Measurements from ENCODE around the gene SRGAP3. TPM values are rescaled to one million over a fixed set of nuclear protein-coding genes. Genes with fewer than 3 reads are reported as not detected.
A peak's percentile ranks its signal among the peaks of the same experiment; 100 is the strongest.
"Not testable (repeated sequence)": the region's sequence is repeated elsewhere in the genome, so short reads cannot be mapped to it uniquely, and the experiment has no call there.

The SRGAP3 gene
- total RNA-seq, 1 experiment from 2014 or later = not detected

GRCh38 chr3:9098716-9099675, 150.4 kb downstream of the SRGAP3 start:
- DNase-seq = no peak
- no peak overlapping the region for H3K4me3 ChIP-seq
- no peaks in the 10 kb centered on the region for H3K9me3 ChIP-seq (replicated peaks)
- no peaks in the 10 kb centered on the region for H3K4me1 ChIP-seq
- no peaks in the 10 kb centered on the region for H3K36me3 ChIP-seq
- peaks cover 11% of the 10 kb centered on the region for H3K27me3 ChIP-seq
- H3K27ac ChIP-seq = no peak overlapping the region

- no peaks in the 10 kb centered on the region for H3K4me1 ChIP-seq
- no peaks in the 10 kb centered on the region for H3K9me3 ChIP-seq (replicated peaks)
- no peak overlapping the region for H3K27ac ChIP-seq
- peaks cover 11% of the 10 kb centered on the region for H3K27me3 ChIP-seq
- no peak overlapping the region for H3K4me3 ChIP-seq
- no peak for DNase-seq
- no peaks in the 10 kb centered on the region for H3K36me3 ChIP-seq
Measured at GRCh38 chr3:9097495-9097894, 152.0 kb downstream of the SRGAP3 start.

- DNase-seq = no peak
- no peaks in the 10 kb centered on the region for H3K9me3 ChIP-seq (replicated peaks)
- no peak overlapping the region for H3K4me3 ChIP-seq
- no peak overlapping the region for H3K27ac ChIP-seq
- no peaks in the 10 kb centered on the region for H3K4me1 ChIP-seq
- H3K36me3 ChIP-seq = no peaks in the 10 kb centered on the region
- H3K27me3 ChIP-seq = no peaks in the 10 kb centered on the region; the same call in 1 of the 2 replicates
Measured at GRCh38 chr3:9091486-9092235, 157.8 kb downstream of the SRGAP3 start.

- no peak overlapping the region for H3K4me3 ChIP-seq
- H3K27me3 ChIP-seq = no peaks in the 10 kb centered on the region
- DNase-seq = no peak
- H3K9me3 ChIP-seq (replicated peaks) = no peaks in the 10 kb centered on the region
- H3K4me1 ChIP-seq = no peaks in the 10 kb centered on the region
- H3K27ac ChIP-seq = no peak overlapping the region
- H3K36me3 ChIP-seq = no peaks in the 10 kb centered on the region
Measured at GRCh38 chr3:9088441-9089353, 160.7 kb downstream of the SRGAP3 start.

- H3K9me3 ChIP-seq (replicated peaks) = no peaks in the 10 kb centered on the region
- H3K27me3 ChIP-seq = no peaks in the 10 kb centered on the region
- no peaks in the 10 kb centered on the region for H3K36me3 ChIP-seq
- H3K4me3 ChIP-seq = no peak overlapping the region
- no peaks in the 10 kb centered on the region for H3K4me1 ChIP-seq
- DNase-seq = no peak
- H3K27ac ChIP-seq = no peak overlapping the region
Measured at GRCh38 chr3:9087831-9088413, 161.5 kb downstream of the SRGAP3 start.

GRCh38 chr3:9085428-9085827, 164.0 kb downstream of the SRGAP3 start:
- H3K36me3 ChIP-seq; H3K9me3 ChIP-seq (replicated peaks); H3K4me1 ChIP-seq; H3K27ac ChIP-seq; H3K4me3 ChIP-seq; H3K27me3 ChIP-seq; DNase-seq: not testable (repeated sequence)

GRCh38 chr3:9081184-9081818, 168.1 kb downstream of the SRGAP3 start:
- Histone ChIP-seq H3K4me1 (no peaks in the 10 kb centered on the region), H3K27me3 (no peaks in the 10 kb centered on the region), H3K27ac (no peak overlapping the region), H3K36me3 (no peaks in the 10 kb centered on the region), H3K9me3 (replicated peaks) (no peaks in the 10 kb centered on the region), H3K4me3 (no peak overlapping the region)
- no peak for DNase-seq

- Histone ChIP-seq H3K4me1 (no peaks in the 10 kb centered on the region), H3K27me3 (no peaks in the 10 kb centered on the region), H3K27ac (no peak overlapping the region), H3K36me3 (no peaks in the 10 kb centered on the region), H3K4me3 (no peak overlapping the region), H3K9me3 (replicated peaks) (no peaks in the 10 kb centered on the region)
- no peak for DNase-seq
Measured at GRCh38 chr3:9080163-9080562, 169.3 kb downstream of the SRGAP3 start.

- H3K27ac ChIP-seq = no peak overlapping the region
- no peaks in the 10 kb centered on the region for H3K27me3 ChIP-seq
- DNase-seq = no peak
- H3K4me3 ChIP-seq = no peak overlapping the region
- no peaks in the 10 kb centered on the region for H3K36me3 ChIP-seq
- H3K4me1 ChIP-seq = no peaks in the 10 kb centered on the region
- no peaks in the 10 kb centered on the region for H3K9me3 ChIP-seq (replicated peaks)
Measured at GRCh38 chr3:9079676-9080075, 169.8 kb downstream of the SRGAP3 start.

GRCh38 chr3:9078561-9079240, 170.7 kb downstream of the SRGAP3 start:
- DNase-seq = peak in 1 of 2 experiments; percentile 24
- no peaks in the 10 kb centered on the region for H3K27me3 ChIP-seq
- no peaks in the 10 kb centered on the region for H3K4me1 ChIP-seq
- no peak overlapping the region for H3K27ac ChIP-seq
- no peak overlapping the region for H3K4me3 ChIP-seq
- no peaks in the 10 kb centered on the region for H3K36me3 ChIP-seq
- H3K9me3 ChIP-seq (replicated peaks) = no peaks in the 10 kb centered on the region

- H3K9me3 ChIP-seq (replicated peaks) = no peaks in the 10 kb centered on the region
- no peak overlapping the region for H3K27ac ChIP-seq
- DNase-seq = no peak
- no peak overlapping the region for H3K4me3 ChIP-seq
- H3K4me1 ChIP-seq = no peaks in the 10 kb centered on the region
- H3K27me3 ChIP-seq = no peaks in the 10 kb centered on the region; the same call in 1 of the 2 replicates
- H3K36me3 ChIP-seq = no peaks in the 10 kb centered on the region
Measured at GRCh38 chr3:9077029-9077428, 172.4 kb downstream of the SRGAP3 start.

GRCh38 chr3:9075762-9076161, 173.7 kb downstream of the SRGAP3 start:
- H3K4me3 ChIP-seq = no peak overlapping the region
- H3K27ac ChIP-seq = no peak overlapping the region

GRCh38 chr3:9074079-9074478, 175.4 kb downstream of the SRGAP3 start:
- no peak overlapping the region for H3K4me3 ChIP-seq
- no peak overlapping the region for H3K27ac ChIP-seq
- no peaks in the 10 kb centered on the region; the same call in none of the 2 replicates for H3K27me3 ChIP-seq
- no peak for DNase-seq
- H3K36me3 ChIP-seq = no peaks in the 10 kb centered on the region
- H3K9me3 ChIP-seq (replicated peaks) = no peaks in the 10 kb centered on the region
- H3K4me1 ChIP-seq = no peaks in the 10 kb centered on the region

More at GRCh38 chr3:9075762-9076161, 173.7 kb downstream of the SRGAP3 start:
- Histone ChIP-seq H3K36me3 (no peaks in the 10 kb centered on the region), H3K4me1 (no peaks in the 10 kb centered on the region), H3K9me3 (replicated peaks) (no peaks in the 10 kb centered on the region), H3K27me3 (no peaks in the 10 kb centered on the region; the same call in 1 of the 2 replicates)
- DNase-seq = no peak
